Occipital lobe (tissue), 2 donors: ENCODE results near the gene TNFAIP8L2. TPM values are rescaled to one million over a fixed set of nuclear protein-coding genes. Genes with fewer than 3 reads are reported as not detected.

Experiments used
- DNase-seq: peaks from one replicate; lab custom pipeline; 2025; lab: John Stamatoyannopoulos, UW
- total RNA-seq: library from RNA; depleted of rRNA; stranded (reverse); fragments of >200 nt; gene quantifications from one replicate; pipeline ENCODE4 v1.2.3, GENCODE V29; 2014

TNFAIP8L2 gene
- 0.78 TPM for total RNA-seq

GRCh38 chr1:151156515-151156819 lies at the start of gene TNFAIP8L2:
TSS of gene TNFAIP8L2 (plus strand) at chr1:151156649. CDS start at chr1:151158698, 2,049 bp downstream.
- DNase-seq, result no peak

GRCh38 chr1:151106894-151107293 lies 49.6 kb upstream of the TNFAIP8L2 start:
- no peak for DNase-seq

GRCh38 chr1:151108331-151108730 lies 48.1 kb upstream of the TNFAIP8L2 start:
- DNase-seq, result no peak

- no peak for DNase-seq
Observed at GRCh38 chr1:151113877-151114276, 42.6 kb upstream of the TNFAIP8L2 start.

- no peak for DNase-seq
Observed at GRCh38 chr1:151124763-151125403, 31.6 kb upstream of the TNFAIP8L2 start.

GRCh38 chr1:151128800-151129199 lies 27.6 kb upstream of the TNFAIP8L2 start:
- DNase-seq, result no peak

- peak; percentile 84 for DNase-seq
Observed at GRCh38 chr1:151130987-151131586, 25.4 kb upstream of the TNFAIP8L2 start.

GRCh38 chr1:151131701-151132334 lies 24.6 kb upstream of the TNFAIP8L2 start:
- peak; percentile 24 for DNase-seq

- DNase-seq, result no peak
Observed at GRCh38 chr1:151132335-151133017, 24.0 kb upstream of the TNFAIP8L2 start.

- DNase-seq, result no peak
Observed at GRCh38 chr1:151133018-151133806, 23.2 kb upstream of the TNFAIP8L2 start.

GRCh38 chr1:151134396-151134795 lies 22.1 kb upstream of the TNFAIP8L2 start:
- no peak for DNase-seq

- no peak for DNase-seq
Observed at GRCh38 chr1:151134991-151135390, 21.5 kb upstream of the TNFAIP8L2 start.

- no peak for DNase-seq
Observed at GRCh38 chr1:151135433-151136385, 20.7 kb upstream of the TNFAIP8L2 start.

GRCh38 chr1:151137789-151138188 lies 18.7 kb upstream of the TNFAIP8L2 start:
- no peak for DNase-seq

GRCh38 chr1:151142411-151143056 lies 13.9 kb upstream of the TNFAIP8L2 start:
- no peak for DNase-seq

GRCh38 chr1:151143057-151143435 lies 13.4 kb upstream of the TNFAIP8L2 start:
- no peak for DNase-seq

GRCh38 chr1:151143986-151144385 lies 12.5 kb upstream of the TNFAIP8L2 start:
- no peak for DNase-seq

- DNase-seq, result no peak
Observed at GRCh38 chr1:151144474-151145303, 11.8 kb upstream of the TNFAIP8L2 start.
